LHCN-M2 (cell line): ENCODE measurements around the gene MIPOL1. TPM values are rescaled to one million over a fixed set of nuclear protein-coding genes. Genes with fewer than 3 reads are reported as not detected.

Experiments
- DNase-seq: peaks from one replicate; pipeline ENCODE4 v3.0.0-alpha.2; 2012; ENCODE audit warnings: low read depth
- total RNA-seq: library from RNA; depleted of rRNA; stranded (reverse); fragments of >200 nt; gene quantifications from 2 replicates; pipeline ENCODE4 v1.2.3, GENCODE V29; 2014

MIPOL1 gene
- total RNA-seq, 1 experiment from 2014 or later = 9.9 TPM

DNA sequence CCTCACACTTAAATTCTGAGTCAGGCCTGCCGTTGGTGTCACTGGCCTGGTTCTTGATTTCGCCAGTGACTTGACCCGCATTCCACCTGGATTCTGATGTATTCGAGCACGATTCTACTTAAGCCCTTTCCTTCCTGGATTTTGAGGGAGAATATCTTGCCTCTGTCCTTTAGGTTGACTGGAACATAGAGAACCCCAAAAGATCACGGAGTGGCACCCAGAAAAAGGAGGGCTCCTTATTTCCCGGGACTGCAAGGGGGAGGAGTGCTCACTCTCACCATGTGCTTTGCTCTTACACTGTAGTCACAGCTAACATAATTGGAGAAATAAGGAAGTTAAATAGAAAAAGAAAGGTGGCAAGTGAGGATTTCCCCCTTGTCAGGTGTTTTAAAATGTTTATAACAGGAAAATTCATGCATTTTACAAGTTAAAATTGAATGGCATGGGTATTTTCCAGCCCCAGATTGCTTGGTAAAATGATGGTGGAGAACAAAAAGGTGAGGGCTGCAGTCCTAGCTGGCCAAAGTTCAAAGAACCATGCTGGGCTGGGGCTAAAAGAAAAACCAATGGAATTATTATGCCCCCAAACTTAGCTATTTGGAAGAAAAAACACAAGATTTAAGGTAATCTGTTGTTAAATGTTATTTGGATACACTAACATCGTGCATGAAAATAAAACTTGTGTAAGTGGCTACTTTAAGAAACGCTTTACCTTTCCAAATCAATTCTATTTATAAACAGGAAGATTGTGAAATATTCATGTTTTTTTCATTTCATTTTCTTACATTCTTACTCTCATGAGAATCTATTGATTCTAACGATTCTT lies 388.4 kb downstream of the MIPOL1 start:
- DNase-seq = no peak

DNA sequence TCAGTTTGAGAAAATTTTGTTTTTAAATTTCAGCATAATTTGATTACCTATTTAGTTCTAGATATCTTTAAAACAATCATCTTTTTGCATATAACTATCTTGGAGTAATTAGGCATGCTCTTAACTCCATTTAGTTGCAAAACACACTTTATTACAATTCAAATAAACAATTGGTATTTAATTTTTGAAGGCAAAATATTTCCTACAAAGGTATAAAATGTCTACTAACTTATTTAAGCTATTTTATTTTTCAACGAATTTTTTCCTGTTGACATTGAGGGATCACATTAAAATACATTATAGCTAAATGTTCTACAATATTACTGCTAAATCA lies 389.0 kb downstream of the MIPOL1 start:
- DNase-seq = no peak

DNA sequence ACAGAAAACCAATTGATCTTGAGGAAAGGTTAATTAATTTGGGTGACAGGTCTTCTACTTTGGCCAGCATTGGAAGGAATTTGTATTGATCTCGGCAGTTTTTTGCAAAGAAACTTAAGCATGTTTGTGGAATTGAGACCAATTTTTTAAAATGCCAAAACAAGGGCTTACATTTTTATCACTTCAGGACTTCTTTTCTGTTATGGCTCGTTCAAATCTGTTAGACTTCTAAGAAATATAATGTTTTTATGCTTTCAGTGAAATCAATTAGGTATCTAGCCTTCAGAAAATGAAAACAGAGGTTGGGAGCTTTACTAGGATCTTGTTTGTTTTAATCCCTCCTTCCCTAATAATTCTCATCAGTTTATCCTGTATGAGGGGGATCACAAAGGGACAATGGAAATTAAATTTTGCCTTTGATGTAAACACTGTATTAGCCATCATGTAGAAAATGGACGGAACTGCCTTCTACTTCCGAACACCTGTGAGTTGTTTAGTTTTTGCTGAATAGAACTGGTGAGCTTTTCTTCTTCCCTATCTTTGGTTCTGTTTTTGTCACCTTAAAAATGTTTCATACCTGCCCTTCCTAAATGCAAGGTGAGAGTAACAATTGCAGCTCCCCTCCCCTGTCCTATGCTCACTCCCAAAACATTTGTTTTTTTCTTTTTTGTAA lies 389.5 kb downstream of the MIPOL1 start:
- no peak for DNase-seq

DNA sequence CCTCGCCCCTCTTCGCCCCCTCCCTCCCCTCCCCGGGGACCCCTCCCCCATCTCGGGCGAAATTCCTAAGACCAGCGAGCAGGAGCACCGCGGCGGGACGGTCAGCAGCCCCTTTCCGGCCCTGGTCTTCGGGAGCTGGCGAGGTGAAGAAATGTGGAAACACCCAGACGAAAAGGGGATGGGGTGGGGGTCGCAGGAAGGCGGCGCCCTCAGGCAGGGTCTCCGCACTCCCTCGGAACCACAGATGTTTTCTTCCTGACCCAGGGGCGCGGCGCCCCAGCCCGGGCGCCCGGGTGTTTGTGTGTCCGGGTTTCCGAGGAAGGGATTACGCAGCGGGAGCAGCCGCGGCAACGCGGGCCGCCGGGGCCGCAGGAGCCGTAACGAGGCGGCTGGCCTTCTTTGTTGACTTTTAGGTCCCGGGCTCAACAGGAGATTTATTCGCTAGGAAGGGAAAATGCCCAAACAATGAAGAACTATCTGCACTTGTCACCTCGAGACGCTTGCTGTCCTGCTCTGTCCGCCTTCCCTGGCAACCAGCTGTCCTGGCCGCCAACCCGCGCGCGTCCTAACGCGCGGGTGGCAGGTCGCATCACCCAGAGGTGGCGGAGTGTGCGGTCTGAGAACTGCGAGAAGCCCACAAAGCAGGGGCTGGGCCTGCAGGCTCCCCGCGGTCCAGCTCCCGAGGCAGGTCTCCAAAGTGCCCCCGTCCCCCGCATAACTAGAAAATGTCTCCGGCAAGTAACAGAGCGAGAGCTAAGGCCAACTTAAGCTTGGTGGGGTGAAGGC lies 390.3 kb downstream of the MIPOL1 start:
- no peak for DNase-seq

DNA sequence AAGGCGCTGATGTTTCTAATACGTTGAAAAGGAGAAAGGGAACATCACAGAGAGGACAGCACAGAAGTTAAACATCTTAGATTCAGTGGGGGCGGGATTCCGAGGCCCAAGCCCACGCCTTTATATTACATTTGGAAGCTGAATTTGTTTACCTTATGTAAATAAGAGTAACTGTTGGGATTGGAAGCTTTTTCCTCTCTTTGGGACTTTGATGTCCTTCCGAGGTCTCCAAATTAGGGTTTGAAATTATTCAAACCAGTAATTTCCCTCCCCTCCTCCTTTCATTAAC lies 390.9 kb downstream of the MIPOL1 start:
- no peak for DNase-seq

DNA sequence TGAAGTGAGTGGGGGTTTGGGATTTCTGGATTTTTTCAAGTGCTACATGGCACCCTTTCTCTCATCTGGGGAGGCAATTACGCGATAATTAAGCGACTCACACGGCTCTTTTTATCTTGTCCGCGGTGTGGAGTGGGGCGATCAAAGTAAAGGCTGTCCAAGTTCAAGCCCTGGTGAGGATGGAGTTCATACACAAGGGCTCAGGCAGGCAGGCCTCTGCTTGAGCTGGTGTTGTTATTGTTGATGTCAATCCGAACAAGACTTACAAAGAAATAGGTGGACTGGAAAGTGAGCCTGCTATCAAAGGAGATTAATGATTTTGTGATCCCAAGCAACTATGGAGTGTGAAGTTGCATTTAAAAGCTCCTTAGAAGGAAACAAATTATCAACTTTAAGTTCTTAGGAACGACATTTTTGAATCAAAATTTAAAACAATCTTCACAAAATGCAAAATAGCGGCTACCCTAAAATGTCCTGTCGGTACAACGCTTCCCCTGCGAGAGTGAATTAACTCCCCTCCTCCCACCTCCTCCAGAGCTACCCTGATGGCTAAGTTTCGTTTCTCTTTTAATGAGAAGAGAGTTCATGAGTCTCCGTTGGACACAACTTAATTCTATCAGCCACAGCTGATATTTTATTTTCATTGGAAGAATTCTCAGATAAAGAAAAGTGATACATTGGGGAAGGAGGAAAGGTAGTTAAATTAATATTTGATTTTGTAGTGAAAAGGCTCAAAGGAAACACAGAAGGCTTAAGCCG lies 391.4 kb downstream of the MIPOL1 start:
- no peak for DNase-seq

DNA sequence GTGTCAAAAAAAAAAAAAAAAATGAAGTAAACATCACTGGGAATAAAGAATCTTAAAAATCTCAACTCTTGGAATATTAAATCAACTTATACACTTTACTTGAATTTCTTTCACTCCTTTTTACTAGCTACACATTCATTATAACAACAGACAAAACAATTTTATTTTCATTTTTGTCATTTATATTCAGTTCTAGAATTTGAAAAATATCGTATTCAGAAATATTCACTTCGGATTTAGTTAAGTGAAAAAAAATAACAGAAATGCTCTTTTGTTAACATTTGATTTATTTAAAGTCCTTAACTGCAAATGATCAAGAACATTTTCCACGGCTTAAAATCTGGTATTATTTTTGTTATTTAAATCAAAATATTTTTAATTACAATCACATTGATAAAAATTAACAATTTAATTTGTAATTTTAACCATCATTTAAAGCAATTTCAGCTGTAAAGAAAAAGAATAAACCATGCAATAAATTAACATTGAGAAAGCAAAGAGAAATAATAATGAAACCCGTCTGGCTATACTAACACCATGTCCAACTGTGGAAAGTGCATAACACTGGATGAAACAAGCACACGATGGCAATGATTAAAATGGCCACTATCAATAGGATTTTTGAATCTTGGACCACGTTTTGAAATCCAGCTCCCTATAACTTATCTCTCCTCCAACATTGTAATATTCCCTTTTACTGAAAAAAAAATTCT lies 392.1 kb downstream of the MIPOL1 start:
- no peak for DNase-seq

DNA sequence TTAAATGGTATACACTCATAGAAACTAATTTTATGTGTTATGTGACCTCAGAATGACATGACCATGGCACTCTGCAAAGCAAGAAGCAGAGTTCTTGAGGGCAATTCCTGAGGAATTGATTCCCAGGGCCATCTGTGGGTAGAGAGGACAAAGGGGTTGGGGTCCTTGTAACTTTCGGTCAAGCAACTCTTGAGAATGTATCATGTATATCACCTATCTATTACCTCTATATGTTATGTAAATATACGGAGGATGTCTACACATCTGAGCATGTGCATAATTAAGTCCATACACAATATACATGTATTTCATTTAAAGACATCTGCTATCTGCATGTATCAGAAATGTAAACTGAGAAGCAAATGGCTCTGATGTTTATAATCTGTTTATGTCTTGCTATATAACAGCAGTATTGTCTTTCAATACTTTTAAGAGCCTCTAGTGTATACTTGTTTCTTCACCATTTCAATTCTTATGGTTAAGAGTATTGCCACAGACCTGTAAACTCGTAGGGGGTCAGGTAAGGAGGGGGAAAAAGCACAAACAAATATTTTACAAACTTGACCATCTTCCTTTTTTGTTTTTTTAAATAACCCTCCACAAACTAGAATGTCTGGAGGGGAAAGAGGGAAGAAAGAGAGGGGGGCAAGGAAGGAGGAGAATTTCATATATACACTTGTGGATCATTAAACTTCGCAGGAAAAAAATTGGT lies 392.8 kb downstream of the MIPOL1 start:
- DNase-seq = no peak

DNA sequence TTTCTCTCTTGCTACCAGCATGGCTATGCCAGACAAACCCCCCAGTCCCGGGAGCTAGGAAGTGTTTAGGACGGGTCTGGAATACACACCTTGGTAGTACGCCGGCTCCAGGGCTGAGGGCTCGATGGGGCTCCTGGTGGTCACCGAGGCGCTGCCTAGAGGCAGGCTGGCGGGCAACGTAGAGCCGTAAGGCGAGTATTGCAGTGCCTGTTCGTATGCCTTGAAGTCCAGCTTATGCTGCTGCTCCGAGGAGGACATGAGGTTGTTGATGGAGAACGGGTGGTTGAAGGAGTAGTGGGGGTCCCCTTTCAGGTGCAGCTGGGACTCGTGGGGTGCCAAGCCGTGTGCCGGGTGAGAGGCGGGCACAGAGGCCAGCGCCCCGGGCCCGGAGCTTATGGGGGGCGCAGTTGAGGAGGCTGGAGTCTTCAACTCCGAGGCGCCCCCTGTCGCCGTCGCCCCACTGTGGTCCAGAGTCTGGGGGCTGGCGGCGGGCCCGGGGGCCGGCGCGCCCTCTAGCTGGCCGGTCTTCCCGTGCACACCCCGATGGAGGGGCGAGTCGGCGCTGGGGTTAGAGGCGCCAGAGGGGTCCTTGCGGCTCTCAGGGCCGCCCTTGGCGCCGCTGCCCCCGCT lies 393.7 kb downstream of the MIPOL1 start:
- DNase-seq = no peak

DNA sequence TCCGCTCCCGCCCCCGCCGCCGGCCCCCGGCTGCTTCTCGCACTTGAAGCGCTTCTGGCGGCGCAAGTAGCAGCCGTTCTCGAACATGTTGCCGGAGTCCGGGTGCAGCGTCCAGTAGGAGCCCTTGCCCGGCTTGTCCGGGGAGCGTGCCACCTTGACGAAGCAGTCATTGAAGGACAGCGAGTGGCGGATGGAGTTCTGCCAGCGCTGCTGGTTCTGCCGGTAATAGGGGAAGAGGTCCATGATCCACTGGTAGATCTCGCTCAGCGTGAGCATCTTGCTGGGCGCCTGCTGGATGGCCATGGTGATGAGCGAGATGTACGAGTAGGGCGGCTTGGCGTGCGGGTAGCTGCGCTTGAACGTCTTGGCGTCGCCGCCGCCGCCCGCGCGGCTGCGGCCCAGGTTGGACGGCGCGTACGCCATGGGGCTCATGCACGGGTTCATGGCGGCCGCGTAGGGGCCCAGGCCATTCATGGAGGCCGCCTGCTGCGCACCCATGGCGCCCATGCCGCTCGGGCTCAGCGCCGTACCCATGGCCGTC lies 394.3 kb downstream of the MIPOL1 start:
- DNase-seq = no peak

DNA sequence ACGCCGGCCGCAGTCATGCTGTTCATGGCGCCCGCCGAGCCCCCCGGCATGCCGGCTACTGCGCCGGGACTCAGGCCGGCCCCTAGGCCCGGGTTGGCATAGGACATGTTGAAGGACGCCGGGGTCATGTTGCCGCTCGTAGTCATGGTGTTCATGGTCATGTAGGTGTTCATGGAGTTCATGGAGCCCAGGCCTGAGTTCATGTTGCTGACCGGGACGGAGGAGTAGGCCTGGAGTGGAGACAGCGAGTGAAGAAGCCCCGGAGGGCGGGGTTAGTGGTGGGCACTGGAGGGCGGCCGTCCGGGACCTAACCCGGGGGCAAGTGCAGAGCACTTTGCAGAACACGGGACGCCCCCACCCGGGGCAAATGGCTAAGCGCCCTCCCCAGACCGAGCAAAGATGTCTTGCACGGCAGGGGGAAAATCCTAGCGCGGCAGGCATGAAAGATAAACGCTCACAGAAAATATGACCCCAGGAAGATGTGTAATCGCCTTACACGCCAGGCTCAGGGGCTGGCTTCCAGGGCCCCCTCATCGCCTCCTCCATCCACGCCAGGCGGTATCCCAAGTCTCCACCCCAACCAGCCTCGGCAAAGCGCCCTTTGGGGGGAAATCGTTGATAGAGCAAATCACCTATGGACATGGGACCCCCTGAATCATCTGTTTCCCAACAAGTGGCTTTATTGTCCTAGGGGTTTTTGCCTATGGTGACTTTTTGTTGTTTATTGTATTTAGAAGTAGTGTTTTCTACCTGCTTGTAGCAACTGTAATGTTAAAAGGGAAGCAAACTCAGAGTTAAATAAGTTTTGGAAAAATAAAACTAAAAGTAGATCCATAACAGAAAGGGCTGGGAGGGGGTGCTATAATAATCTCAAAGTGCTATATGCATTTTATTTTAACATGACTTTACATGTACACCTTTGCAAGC lies 395.0 kb downstream of the MIPOL1 start:
- no peak for DNase-seq

DNA sequence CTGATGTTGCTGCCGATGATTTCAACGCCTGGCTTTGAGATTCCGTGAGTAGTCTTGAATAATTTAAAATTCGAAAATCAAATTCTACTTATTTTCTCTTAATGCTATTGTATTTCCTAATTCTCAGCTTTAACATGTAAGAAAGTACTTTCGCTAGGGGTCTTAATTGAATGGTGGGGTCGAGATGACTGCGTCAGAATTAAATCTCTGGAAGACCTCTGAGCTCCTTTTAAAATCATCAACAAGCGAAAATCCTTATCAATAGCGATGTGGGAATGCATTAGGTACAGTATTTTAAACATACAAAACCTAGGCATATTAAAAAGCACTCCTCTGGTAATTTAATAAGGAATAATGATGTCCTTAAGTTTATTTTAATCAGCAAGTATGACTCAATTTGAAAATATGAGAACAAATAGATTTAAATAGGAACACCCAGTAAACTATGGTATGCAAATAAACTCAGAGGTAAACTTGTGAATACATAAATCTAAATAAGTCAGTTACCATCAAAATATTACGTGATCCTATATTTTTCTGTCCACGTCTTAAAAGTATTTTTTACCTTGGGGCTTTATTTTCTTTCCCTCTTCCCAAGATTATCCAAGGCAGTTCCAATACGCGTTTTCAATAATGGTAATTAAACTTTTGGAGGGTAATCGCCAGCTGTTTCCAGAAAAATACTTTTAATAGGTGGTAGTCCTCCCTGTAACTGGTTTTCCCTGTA lies 395.9 kb downstream of the MIPOL1 start:
- DNase-seq = no peak

DNA sequence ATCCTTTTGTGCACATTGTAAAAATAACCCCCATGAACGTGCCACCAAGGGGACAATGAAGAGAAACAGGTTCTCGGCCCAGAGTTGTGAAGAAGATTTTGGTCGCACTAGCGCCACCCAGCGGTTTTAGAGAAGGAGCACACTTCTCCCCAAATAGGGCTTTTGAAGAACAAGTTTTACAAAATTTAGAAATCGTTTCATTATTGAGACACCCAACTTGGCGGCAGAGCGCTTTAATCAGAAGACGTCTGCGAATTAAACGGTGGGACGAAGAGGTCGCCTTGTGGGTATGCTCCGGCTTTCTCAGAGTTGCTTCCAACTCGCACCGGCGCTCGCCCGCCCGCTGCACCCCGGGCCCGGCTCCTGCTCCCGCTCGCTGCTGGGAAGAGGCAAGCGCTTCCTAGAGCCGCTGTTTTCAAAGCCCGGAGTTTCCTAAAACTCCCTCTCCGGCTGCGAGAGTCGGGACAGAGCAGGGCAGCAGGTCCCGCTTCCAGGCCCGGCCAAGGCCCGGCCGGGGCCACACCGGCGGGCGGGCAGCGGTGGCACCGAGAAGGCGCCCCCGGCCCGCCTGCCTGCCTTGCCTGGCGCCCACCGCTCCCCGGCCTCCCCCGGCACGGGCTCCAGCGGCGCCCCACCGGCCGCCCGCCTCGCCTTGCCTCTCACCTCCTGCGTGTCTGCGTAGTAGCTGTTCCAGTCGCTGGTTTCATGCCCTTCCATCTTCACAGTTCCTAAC lies 396.7 kb downstream of the MIPOL1 start:
- DNase-seq = peak; percentile 82

DNA sequence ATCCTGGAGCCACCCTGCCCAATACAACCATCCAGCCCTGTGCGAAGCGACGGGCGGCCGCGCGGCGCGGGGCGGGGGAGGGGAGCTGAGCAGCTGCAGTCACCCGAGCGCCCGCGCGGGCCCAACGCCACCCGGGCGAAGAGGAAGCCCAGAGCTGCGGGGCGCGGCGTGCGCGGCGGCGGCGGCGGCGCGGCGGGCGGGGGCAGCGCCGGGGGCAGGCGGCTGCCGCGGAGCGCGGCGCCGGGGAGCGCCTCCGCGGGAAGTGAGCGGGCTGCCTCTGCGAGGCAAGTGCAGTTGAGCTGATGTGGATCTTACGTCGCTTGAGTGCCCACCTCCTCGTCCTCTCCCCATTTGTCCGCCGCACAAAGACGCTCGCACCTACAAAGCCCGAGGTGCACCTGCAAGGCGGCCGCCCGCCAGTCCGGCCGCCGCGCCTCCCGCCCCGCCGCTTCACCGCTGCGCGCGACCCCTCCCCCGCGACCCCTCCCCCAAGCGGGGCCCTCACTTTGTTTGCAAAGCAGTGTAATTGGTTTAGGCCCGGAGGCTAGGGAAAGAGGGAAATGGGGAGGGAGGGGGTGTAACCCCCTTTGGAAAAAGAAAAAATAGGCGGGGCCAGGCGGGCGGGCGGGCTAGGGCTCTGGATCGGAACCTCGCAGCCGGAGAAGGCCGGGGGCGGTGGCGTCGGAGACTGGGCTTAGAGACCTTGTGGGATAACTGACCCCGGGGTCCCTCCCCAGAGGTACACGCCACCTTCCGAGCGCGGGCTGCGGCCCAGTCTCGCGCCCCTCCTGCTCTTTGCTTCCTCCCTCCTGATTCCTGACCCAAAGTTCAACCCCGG lies 397.5 kb downstream of the MIPOL1 start, which contains the start of the genes FOXA1 and TTC6:
Gene FOXA1 (minus strand): TSS at position 279 of the 838 bp plus-strand sequence. CDS start 277 bp downstream, at position 2.
Gene TTC6 (plus strand): TSS at position 659 of the 838 bp plus-strand sequence. CDS start 26,436 bp downstream, outside the sequence.
- peak; percentile 32 for DNase-seq

DNA sequence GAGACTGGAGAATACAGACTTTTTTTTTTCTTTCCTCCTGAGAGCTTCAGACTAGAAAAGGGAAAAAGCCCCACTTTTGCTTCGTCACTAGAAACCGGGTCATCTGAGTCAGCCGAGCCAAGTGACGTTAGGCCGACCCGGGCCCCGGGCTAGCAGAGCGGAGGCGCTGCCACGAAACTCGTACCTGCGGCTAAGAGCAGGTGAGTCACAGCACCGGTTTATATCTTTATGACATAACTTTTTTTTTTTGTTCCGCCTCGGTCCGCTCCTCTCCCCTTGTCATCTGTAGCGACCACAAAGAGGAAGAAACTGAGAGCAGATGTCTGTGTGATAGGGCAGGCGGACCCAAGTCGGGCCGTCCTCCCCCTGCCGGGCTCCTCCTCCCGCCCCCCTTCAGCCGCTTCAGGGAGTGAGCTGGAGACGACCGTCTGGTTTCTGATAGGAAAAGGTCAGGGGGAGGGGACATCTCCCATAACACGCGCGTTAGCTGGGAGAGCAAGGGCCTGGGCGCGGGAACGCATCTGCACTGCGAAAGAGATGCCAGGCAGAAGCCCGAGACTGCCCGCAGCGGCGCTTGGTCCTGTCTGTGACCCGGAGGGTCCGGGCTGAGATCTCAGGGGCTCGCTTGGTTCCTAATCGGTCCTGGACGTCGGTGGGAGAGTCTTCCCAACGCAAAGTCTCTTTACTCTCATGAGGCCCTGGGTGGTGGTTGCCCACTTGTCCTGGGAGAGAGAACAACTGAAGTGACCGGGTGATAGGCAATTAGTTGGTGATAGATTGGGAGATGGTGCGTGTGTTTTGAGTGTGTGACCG lies 398.3 kb downstream of the MIPOL1 start:
- DNase-seq = no peak
